WTC11 (cell line): ENCODE data around the gene TAF5L. TPM values are rescaled to one million over a fixed set of nuclear protein-coding genes. Genes with fewer than 3 reads are reported as not detected.

ENCODE experiments used
- ATAC-seq: fragments of 200-7000 bp; cut with Tn5 transposase; 2 replicates; pipeline ENCODE4 v1.10.0; 2021; ENCODE audit warnings: mild to moderate bottlenecking, moderate library complexity
- CTCF ChIA-PET: fragments of 300-600 bp; sonication (Branson Sonifier 250); formaldehyde crosslinking; loops from one replicate; lab custom pipeline; 2021; ENCODE audit warnings: antibody characterized with exemption; lab: Charles Lee
- POLR2A ChIA-PET: fragments of 350-600 bp; sonication (Branson Sonifier 250); formaldehyde crosslinking; loops from one replicate; lab custom pipeline; 2021; ENCODE audit warnings: antibody characterized with exemption; lab: Charles Lee
- DNase-seq: peaks from one replicate; pipeline ENCODE4 v3.0.0; 2021; ENCODE audit warnings: low spot score
- H3K27ac Mint-ChIP-seq: 2 replicates; pipeline ENCODE4 v1.8.0; 2021; ENCODE audit warnings: mixed read lengths
- H3K27me3 Mint-ChIP-seq: 2 replicates; pipeline ENCODE4 v1.8.0; 2021; ENCODE audit warnings: low read depth, mild to moderate bottlenecking, moderate library complexity, mixed read lengths
- H3K36me3 Mint-ChIP-seq: 2 replicates; pipeline ENCODE4 v1.8.0; 2021; ENCODE audit warnings: mixed read lengths
- H3K4me1 Mint-ChIP-seq: 2 replicates; pipeline ENCODE4 v1.8.0; 2022; ENCODE audit warnings: mixed read lengths
- H3K4me3 Mint-ChIP-seq: 2 replicates; pipeline ENCODE4 v1.8.0; 2021; ENCODE audit warnings: mild to moderate bottlenecking, moderate library complexity, mixed read lengths
- H3K9me3 Mint-ChIP-seq: 2 replicates; pipeline ENCODE4 v1.8.0; 2021; ENCODE audit warnings: mixed read lengths
- AFF4 ChIP-seq: sonication (generic); formaldehyde crosslinking; IDR thresholded peaks from 2 replicates; pipeline ENCODE4 v1.8.1; 2023; ENCODE audit warnings: mild to moderate bottlenecking, missing genetic modification reagents, borderline replicate concordance
- AR ChIP-seq: fragments of 250-450 bp; sonication (Bioruptor Pico); IDR thresholded peaks from 2 replicates; pipeline ENCODE4 v1.9.0; 2021; ENCODE audit warnings: mild to moderate bottlenecking
- ATF3 ChIP-seq: sonication (generic); formaldehyde crosslinking; conservative IDR thresholded peaks from 2 replicates; pipeline ENCODE4 v1.8.1; 2022; ENCODE audit warnings: mild to moderate bottlenecking, missing genetic modification reagents
- ATF6 ChIP-seq: sonication (generic); formaldehyde crosslinking; IDR thresholded peaks from 2 replicates; pipeline ENCODE4 v1.8.1; 2023; ENCODE audit warnings: mild to moderate bottlenecking, missing genetic modification reagents
- GABPB1 ChIP-seq: sonication (generic); formaldehyde crosslinking; IDR thresholded peaks from 2 replicates; pipeline ENCODE4 v1.8.1; 2023; ENCODE audit warnings: mild to moderate bottlenecking, missing genetic modification reagents
- GTF2I ChIP-seq: fragments of 250-450 bp; sonication (Bioruptor Pico); conservative IDR thresholded peaks from 2 replicates; pipeline ENCODE4 v1.4.0; 2021; ENCODE audit warnings: mild to moderate bottlenecking
- MYBL2 ChIP-seq: sonication (generic); formaldehyde crosslinking; IDR thresholded peaks from 2 replicates; pipeline ENCODE4 v1.8.1; 2023; ENCODE audit warnings: mild to moderate bottlenecking, moderate library complexity, missing genetic modification reagents
- PRDM15 ChIP-seq: sonication (generic); formaldehyde crosslinking; IDR thresholded peaks from 2 replicates; pipeline ENCODE4 v1.8.0; 2022; ENCODE audit warnings: missing genetic modification reagents
- STAT6 ChIP-seq: sonication (generic); formaldehyde crosslinking; conservative IDR thresholded peaks from 2 replicates; pipeline ENCODE4 v1.8.1; 2023; ENCODE audit warnings: mild to moderate bottlenecking, low read depth, missing genetic modification reagents, moderate library complexity
- ZNF317 ChIP-seq: sonication (generic); formaldehyde crosslinking; IDR thresholded peaks from 2 replicates; pipeline ENCODE4 v1.8.1; 2023; ENCODE audit warnings: low read depth, mild to moderate bottlenecking, moderate library complexity, missing genetic modification reagents, borderline replicate concordance
- ZNF396 ChIP-seq: fragments of 250-450 bp; sonication (Bioruptor Pico); IDR thresholded peaks from 2 replicates; pipeline ENCODE4 v1.8.0; 2021; ENCODE audit warnings: mild to moderate bottlenecking, moderate library complexity, borderline replicate concordance
- ZNF532 ChIP-seq: fragments of 250-450 bp; sonication (Bioruptor Pico); IDR thresholded peaks from 2 replicates; pipeline ENCODE4 v1.9.0; 2021; ENCODE audit warnings: mild to moderate bottlenecking, borderline replicate concordance
- total RNA-seq: library from RNA; stranded (reverse); gene quantifications from 3 replicates; pipeline ENCODE4 v1.2.3, GENCODE V29; 2021

TAF5L gene
- total RNA-seq, 1 experiment from 2014 or later, result 23.8 TPM

GRCh38 chr1:229666585-229666984 is 40.7 kb upstream of the TAF5L start (continued):
- TF ChIP-seq ATF6 (CRISPR knock-in tag) (no peak), AR (no peak), ATF3 (CRISPR knock-in tag) (no peak), ZNF532 (CRISPR knock-in tag) (no peak), GABPB1 (CRISPR knock-in tag) (no peak), GTF2I (CRISPR knock-in tag) (no peak), ZNF396 (CRISPR knock-in tag) (no peak), MYBL2 (CRISPR knock-in tag) (no peak)

- Mint-ChIP-seq H3K36me3 (peaks cover 15% of the 10 kb centered on the region), H3K9me3 (no peaks in the 10 kb centered on the region), H3K4me1 (peaks cover 5% of the 10 kb centered on the region), H3K27ac (no peak overlapping the region; the same call in 1 of the 2 replicates), H3K4me3 (no peak overlapping the region), H3K27me3 (no peaks in the 10 kb centered on the region)
- ATAC-seq, result no peak
- no peak for DNase-seq
- ChIA-PET CTCF (no interaction called here), POLR2A (no interaction called here)
- TF ChIP-seq ZNF317, result no peak
- no peak for TF ChIP-seq GTF2I (CRISPR knock-in tag)
- no peak for TF ChIP-seq STAT6 (CRISPR knock-in tag)
- TF ChIP-seq PRDM15 (CRISPR knock-in tag), result no peak
- no peak for TF ChIP-seq AFF4 (CRISPR knock-in tag)
Observed at GRCh38 chr1:229665912-229666558, 40.1 kb upstream of the TAF5L start.
